GM21529 (cell line): ENCODE measurements around the gene ERN1.

Experiments used
- ATAC-seq: cut with Tn5 transposase; IDR thresholded peaks from one replicate; pipeline ENCODE4 v1.9.1; 2021; ENCODE audit not compliant: unreplicated experiment

Gene ERN1

DNA sequence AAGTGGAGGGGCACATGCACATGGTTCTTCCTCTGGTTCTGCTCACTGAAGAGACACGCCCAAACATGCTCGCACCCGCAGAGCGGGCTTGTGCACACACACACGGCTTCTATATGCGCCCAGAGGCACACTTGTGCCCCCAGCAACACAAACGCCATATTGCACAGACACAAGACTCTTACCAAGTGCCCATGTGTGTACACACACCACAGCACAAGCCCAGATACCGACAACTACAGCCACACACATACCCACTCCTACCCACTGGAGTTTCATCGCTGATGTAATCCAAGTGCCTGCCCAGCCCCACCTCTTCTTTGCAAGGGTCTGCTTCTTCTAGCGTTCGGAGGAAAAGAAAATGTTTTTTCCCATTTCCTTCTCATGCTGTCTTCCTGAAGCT is 138.3 kb downstream of the ERN1 start:
- ATAC-seq: no peak

DNA sequence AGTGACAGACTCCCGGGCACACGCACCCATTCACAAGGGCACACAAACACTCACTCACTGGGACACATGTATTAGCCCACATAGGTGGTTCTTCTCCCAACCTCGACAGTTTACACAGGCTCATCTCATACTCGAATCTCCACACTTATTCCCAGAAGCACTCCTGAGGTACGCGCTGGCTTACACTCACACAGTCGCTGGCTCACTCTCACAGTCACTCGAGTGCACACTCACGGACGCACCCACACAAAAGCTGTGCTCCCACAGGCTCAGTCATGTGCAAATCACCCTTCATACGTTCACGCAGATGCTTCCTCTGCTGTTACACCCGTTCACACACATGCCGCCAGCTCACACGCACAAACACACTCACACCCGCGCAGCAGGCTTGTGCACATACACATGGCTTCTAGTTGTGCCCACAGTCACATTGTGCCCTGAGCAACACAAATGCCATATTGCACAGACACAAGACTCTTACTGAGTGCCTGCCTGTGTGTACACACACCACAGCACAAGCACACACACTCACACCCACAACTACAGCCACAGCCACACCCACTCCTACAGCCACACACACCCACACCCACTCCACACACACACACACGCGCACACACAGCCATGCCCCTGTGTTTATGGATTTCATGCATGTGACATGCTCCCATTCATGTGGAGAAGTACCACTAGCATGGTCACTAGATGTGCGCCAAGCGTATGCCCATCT is 140.2 kb downstream of the ERN1 start:
- no peak for ATAC-seq
